GM23338 (cell line): ENCODE results near the gene CADPS2. TPM values are rescaled to one million over a fixed set of nuclear protein-coding genes. Genes with fewer than 3 reads are reported as not detected.

Experiments
- ATAC-seq: fragments of 200-7000 bp; cut with Tn5 transposase; 3 replicates; pipeline ENCODE4 v1.9.1; 2020
- DNase-seq: peaks from one replicate; pipeline ENCODE4 v3.0.0-alpha.2; 2015; ENCODE audit warnings: low spot score
- H2AFZ ChIP-seq: fragments of 200-600 bp; sonication (generic); 2 replicates; pipeline ENCODE4 v1.8.0; 2016; ENCODE audit warnings: antibody characterized with exemption, mild to moderate bottlenecking, moderate library complexity
- H3F3A ChIP-seq: fragments of 200-600 bp; sonication (generic); replicated peaks from 2 replicates; pipeline ENCODE4 v1.8.0; 2017; ENCODE audit warnings: antibody characterized with exemption, mixed run types, low read depth
- H3K27ac ChIP-seq: fragments of 200-600 bp; sonication (generic); 2 replicates; pipeline ENCODE4 v1.6.1; 2016; ENCODE audit warnings: low read depth
- H3K27me3 ChIP-seq: fragments of 200-600 bp; sonication (generic); 2 replicates; pipeline ENCODE4 v1.8.0; 2016; ENCODE audit warnings: mild to moderate bottlenecking, mixed run types, moderate library complexity; ENCODE audit not compliant: insufficient read depth
- H3K36me3 ChIP-seq: fragments of 200-600 bp; sonication (generic); 2 replicates; pipeline ENCODE4 v1.8.0; 2016; ENCODE audit warnings: mild to moderate bottlenecking; ENCODE audit not compliant: insufficient read depth
- H3K4me1 ChIP-seq: fragments of 200-600 bp; sonication (generic); 2 replicates; pipeline ENCODE4 v1.8.0; 2016; ENCODE audit warnings: mild to moderate bottlenecking, moderate library complexity; ENCODE audit not compliant: insufficient read depth
- H3K4me2 ChIP-seq: fragments of 200-600 bp; sonication (generic); 2 replicates; pipeline ENCODE4 v1.7.1; 2017; ENCODE audit warnings: mixed run types
- H3K4me3 ChIP-seq: fragments of 200-600 bp; sonication (generic); 2 replicates; pipeline ENCODE4 v1.6.1; 2016; ENCODE audit warnings: mixed run types
- H3K79me2 ChIP-seq: fragments of 200-600 bp; sonication (generic); replicated peaks from 2 replicates; pipeline ENCODE4 v1.8.0; 2017; ENCODE audit warnings: mild to moderate bottlenecking; ENCODE audit not compliant: insufficient read depth
- H3K9me2 ChIP-seq: fragments of 200-600 bp; sonication (generic); 2 replicates; pipeline ENCODE4 v1.8.0; 2017; ENCODE audit not compliant: insufficient read depth
- H4K20me1 ChIP-seq: fragments of 200-600 bp; sonication (generic); replicated peaks from 2 replicates; pipeline ENCODE4 v1.8.0; 2017; ENCODE audit warnings: mild to moderate bottlenecking; ENCODE audit not compliant: insufficient read depth
- H3K27ac Mint-ChIP-seq: 2 replicates; pipeline ENCODE4 v1.8.0; 2020; ENCODE audit warnings: inconsistent platforms, mild to moderate bottlenecking, moderate library complexity, mixed read lengths
- H3K27me3 Mint-ChIP-seq: 3 replicates; pipeline ENCODE4 v1.8.0; 2022; ENCODE audit warnings: low read depth, mild to moderate bottlenecking, moderate library complexity, mixed read lengths, inconsistent platforms; ENCODE audit not compliant: insufficient read depth, poor library complexity
- H3K36me3 Mint-ChIP-seq: 3 replicates; pipeline ENCODE4 v1.8.0; 2021; ENCODE audit warnings: low read depth, mild to moderate bottlenecking, inconsistent platforms, moderate library complexity, mixed read lengths
- H3K4me1 Mint-ChIP-seq: 3 replicates; pipeline ENCODE4 v1.8.0; 2020; ENCODE audit warnings: mild to moderate bottlenecking, inconsistent platforms, mixed read lengths
- H3K4me3 Mint-ChIP-seq: 3 replicates; pipeline ENCODE4 v1.8.0; 2021; ENCODE audit warnings: moderate library complexity, mild to moderate bottlenecking, inconsistent platforms, mixed read lengths
- H3K9me3 Mint-ChIP-seq: 3 replicates; pipeline ENCODE4 v1.8.0; 2020; ENCODE audit warnings: moderate library complexity, mild to moderate bottlenecking, inconsistent platforms, mixed read lengths
- EZH2 ChIP-seq: fragments of 200-600 bp; sonication (generic); IDR thresholded peaks from one replicate; pipeline ENCODE4 v1.8.0; 2017; ENCODE audit warnings: antibody characterized with exemption, mild to moderate bottlenecking, low read depth; ENCODE audit not compliant: unreplicated experiment
- EZH2phosphoT487 ChIP-seq: fragments of 200-600 bp; sonication (generic); IDR thresholded peaks from one replicate; pipeline ENCODE4 v1.8.1; 2018; ENCODE audit warnings: antibody characterized with exemption; ENCODE audit not compliant: unreplicated experiment
- NANOG ChIP-seq: IDR thresholded peaks from 2 replicates; pipeline ENCODE4 v1.6.1; 2016; ENCODE audit warnings: antibody characterized with exemption, borderline replicate concordance
- ZNF114 ChIP-seq: fragments of 250-450 bp; sonication (Bioruptor Pico); IDR thresholded peaks from 2 replicates; pipeline ENCODE4 v1.5.0; 2020; ENCODE audit warnings: mild to moderate bottlenecking, moderate library complexity
- ZNF331 ChIP-seq: fragments of 250-450 bp; sonication (Bioruptor Pico); IDR thresholded peaks from 2 replicates; pipeline ENCODE4 v1.5.0; 2020; ENCODE audit warnings: low read depth, mild to moderate bottlenecking, moderate library complexity
- polyA plus RNA-seq: library from polyadenylated mRNA; unstranded; fragments of >200 nt; fragmentation: Nextera tagmentation; extraction: Ambion mirVana; gene quantifications from 2 replicates; pipeline ENCODE4 v1.2.1, GENCODE V29; 2016
- total RNA-seq: library from RNA; depleted of rRNA; stranded (reverse); fragments of >200 nt; shearing (Covaris generic); gene quantifications from 2 replicates; pipeline ENCODE4 v1.2.3, GENCODE V29; 2014
- TF ChIP-seq, protein P1 (sequence below): fragments of 250-450 bp; sonication (Bioruptor Pico); IDR thresholded peaks from 2 replicates; pipeline ENCODE4 v1.5.0; 2020; ENCODE audit warnings: mild to moderate bottlenecking, moderate library complexity
- TF ChIP-seq, protein P2 (sequence below): IDR thresholded peaks from one replicate; pipeline ENCODE4 v1.6.1; 2018; ENCODE audit warnings: antibody characterized with exemption; ENCODE audit not compliant: unreplicated experiment

Gene CADPS2
- total and polyA plus RNA-seq, 2 experiments from 2014 or later, result 16.3 to 36.9 TPM

DNA sequence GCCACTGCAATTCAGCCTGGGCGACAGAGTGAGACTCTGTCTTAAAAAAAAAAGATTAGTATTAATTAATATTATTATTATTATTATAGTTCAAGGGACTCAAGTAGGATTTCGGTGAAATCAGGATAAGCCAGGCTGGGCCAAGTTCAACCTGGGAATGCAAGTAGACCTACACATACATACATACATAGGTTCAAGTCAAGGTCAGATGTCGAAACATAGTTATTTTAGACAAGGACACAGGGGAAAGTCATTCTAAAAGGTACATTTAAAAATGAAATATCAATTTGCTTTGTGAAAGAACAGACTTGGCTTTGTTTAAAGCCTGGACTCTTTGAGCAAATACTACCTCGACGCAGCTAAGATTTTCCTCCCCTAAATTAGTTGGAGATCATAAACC is 336.7 kb downstream of the CADPS2 start (continued):
- TF ChIP-seq, protein P1, sequence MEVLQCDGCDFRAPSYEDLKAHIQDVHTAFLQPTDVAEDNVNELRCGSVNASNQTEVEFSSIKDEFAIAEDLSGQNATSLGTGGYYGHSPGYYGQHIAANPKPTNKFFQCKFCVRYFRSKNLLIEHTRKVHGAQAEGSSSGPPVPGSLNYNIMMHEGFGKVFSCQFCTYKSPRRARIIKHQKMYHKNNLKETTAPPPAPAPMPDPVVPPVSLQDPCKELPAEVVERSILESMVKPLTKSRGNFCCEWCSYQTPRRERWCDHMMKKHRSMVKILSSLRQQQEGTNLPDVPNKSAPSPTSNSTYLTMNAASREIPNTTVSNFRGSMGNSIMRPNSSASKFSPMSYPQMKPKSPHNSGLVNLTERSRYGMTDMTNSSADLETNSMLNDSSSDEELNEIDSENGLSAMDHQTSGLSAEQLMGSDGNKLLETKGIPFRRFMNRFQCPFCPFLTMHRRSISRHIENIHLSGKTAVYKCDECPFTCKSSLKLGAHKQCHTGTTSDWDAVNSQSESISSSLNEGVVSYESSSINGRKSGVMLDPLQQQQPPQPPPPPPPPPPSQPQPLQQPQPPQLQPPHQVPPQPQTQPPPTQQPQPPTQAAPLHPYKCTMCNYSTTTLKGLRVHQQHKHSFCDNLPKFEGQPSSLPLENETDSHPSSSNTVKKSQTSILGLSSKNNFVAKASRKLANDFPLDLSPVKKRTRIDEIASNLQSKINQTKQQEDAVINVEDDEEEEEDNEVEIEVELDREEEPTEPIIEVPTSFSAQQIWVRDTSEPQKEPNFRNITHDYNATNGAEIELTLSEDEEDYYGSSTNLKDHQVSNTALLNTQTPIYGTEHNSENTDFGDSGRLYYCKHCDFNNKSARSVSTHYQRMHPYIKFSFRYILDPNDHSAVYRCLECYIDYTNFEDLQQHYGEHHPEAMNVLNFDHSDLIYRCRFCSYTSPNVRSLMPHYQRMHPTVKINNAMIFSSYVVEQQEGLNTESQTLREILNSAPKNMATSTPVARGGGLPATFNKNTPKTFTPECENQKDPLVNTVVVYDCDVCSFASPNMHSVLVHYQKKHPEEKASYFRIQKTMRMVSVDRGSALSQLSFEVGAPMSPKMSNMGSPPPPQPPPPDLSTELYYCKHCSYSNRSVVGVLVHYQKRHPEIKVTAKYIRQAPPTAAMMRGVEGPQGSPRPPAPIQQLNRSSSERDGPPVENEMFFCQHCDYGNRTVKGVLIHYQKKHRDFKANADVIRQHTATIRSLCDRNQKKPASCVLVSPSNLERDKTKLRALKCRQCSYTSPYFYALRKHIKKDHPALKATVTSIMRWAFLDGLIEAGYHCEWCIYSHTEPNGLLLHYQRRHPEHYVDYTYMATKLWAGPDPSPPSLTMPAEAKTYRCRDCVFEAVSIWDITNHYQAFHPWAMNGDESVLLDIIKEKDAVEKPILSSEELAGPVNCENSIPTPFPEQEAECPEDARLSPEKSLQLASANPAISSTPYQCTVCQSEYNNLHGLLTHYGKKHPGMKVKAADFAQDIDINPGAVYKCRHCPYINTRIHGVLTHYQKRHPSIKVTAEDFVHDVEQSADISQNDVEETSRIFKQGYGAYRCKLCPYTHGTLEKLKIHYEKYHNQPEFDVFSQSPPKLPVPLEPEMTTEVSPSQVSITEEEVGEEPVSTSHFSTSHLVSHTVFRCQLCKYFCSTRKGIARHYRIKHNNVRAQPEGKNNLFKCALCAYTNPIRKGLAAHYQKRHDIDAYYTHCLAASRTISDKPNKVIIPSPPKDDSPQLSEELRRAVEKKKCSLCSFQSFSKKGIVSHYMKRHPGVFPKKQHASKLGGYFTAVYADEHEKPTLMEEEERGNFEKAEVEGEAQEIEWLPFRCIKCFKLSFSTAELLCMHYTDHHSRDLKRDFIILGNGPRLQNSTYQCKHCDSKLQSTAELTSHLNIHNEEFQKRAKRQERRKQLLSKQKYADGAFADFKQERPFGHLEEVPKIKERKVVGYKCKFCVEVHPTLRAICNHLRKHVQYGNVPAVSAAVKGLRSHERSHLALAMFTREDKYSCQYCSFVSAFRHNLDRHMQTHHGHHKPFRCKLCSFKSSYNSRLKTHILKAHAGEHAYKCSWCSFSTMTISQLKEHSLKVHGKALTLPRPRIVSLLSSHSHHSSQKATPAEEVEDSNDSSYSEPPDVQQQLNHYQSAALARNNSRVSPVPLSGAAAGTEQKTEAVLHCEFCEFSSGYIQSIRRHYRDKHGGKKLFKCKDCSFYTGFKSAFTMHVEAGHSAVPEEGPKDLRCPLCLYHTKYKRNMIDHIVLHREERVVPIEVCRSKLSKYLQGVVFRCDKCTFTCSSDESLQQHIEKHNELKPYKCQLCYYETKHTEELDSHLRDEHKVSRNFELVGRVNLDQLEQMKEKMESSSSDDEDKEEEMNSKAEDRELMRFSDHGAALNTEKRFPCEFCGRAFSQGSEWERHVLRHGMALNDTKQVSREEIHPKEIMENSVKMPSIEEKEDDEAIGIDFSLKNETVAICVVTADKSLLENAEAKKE (CRISPR knock-in tag), result no peak
- TF ChIP-seq EZH2, result no peak
- no peak for TF ChIP-seq EZH2phosphoT487
- TF ChIP-seq ZNF331 (CRISPR knock-in tag), result no peak

DNA sequence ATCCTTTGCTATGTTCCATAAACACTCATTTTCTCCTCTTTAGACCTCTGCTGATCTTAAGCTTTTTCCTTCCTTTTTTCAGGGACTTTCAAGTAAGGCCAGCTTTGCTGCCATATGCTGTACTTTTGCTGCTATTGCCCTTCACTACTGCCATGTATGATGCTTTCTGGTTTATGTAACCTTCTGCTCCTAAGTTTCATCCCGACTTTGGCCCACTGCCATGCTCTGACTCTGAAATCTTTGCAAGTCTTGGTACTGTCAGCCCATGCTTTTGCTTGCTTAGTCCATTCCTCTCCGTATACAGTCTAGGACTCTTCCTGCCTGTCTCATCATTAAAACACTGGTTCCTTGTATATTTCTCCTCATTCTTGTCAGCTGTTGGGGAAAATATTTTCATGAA is 339.8 kb downstream of the CADPS2 start:
- Mint-ChIP-seq H3K36me3 (no peaks in the 10 kb centered on the region), H3K9me3 (no peaks in the 10 kb centered on the region), H3K27ac (no peak overlapping the region), H3K4me3 (no peak overlapping the region), H3K4me1 (peaks cover 6% of the 10 kb centered on the region; the same call in 2 of the 3 replicates), H3K27me3 (no peaks in the 10 kb centered on the region)
- H3K27me3 ChIP-seq, result no peaks in the 10 kb centered on the region
- H3K4me3 ChIP-seq, result no peak overlapping the region
- no peak overlapping the region for H3K27ac ChIP-seq
- no peak overlapping the region for H3K4me2 ChIP-seq
- H3K9me2 ChIP-seq, result no peaks in the 10 kb centered on the region
- H2AFZ ChIP-seq, result no peak overlapping the region
- ATAC-seq, result no peak
- no peaks in the 10 kb centered on the region for H4K20me1 ChIP-seq
- H3K4me1 ChIP-seq, result peaks cover 5% of the 10 kb centered on the region; the same call in 1 of the 2 replicates
- no peaks in the 10 kb centered on the region for H3F3A ChIP-seq
- no peaks in the 10 kb centered on the region for H3K79me2 ChIP-seq
- DNase-seq, result no peak
- H3K36me3 ChIP-seq, result no peaks in the 10 kb centered on the region
- TF ChIP-seq ZNF331 (CRISPR knock-in tag) (no peak), NANOG (no peak), ZNF114 (CRISPR knock-in tag) (no peak)
- TF ChIP-seq, protein P2, sequence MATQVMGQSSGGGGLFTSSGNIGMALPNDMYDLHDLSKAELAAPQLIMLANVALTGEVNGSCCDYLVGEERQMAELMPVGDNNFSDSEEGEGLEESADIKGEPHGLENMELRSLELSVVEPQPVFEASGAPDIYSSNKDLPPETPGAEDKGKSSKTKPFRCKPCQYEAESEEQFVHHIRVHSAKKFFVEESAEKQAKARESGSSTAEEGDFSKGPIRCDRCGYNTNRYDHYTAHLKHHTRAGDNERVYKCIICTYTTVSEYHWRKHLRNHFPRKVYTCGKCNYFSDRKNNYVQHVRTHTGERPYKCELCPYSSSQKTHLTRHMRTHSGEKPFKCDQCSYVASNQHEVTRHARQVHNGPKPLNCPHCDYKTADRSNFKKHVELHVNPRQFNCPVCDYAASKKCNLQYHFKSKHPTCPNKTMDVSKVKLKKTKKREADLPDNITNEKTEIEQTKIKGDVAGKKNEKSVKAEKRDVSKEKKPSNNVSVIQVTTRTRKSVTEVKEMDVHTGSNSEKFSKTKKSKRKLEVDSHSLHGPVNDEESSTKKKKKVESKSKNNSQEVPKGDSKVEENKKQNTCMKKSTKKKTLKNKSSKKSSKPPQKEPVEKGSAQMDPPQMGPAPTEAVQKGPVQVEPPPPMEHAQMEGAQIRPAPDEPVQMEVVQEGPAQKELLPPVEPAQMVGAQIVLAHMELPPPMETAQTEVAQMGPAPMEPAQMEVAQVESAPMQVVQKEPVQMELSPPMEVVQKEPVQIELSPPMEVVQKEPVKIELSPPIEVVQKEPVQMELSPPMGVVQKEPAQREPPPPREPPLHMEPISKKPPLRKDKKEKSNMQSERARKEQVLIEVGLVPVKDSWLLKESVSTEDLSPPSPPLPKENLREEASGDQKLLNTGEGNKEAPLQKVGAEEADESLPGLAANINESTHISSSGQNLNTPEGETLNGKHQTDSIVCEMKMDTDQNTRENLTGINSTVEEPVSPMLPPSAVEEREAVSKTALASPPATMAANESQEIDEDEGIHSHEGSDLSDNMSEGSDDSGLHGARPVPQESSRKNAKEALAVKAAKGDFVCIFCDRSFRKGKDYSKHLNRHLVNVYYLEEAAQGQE, result no peak
